CD4-positive, alpha-beta T cell treated with Interleukin-17A for 4 hours (primary cell): ENCODE measurements around the gene RGL3.
"Not testable (repeated sequence)": the region's sequence is repeated elsewhere in the genome, so short reads cannot be mapped to it uniquely, and the experiment has no call there.

Experiments
- DNase-seq: peaks from one replicate; pipeline ENCODE4 v3.0.0-alpha.2; 2020; ENCODE audit warnings: mixed read lengths

The RGL3 gene

GRCh38 chr19:11418549-11419506 lies at the start of gene RGL3:
Gene RGL3 (minus strand): TSS chr19:11419314. CDS start chr19:11419278, 36 bp downstream.
- no peak for DNase-seq

GRCh38 chr19:11468266-11468845 lies 49.2 kb upstream of the RGL3 start:
- DNase-seq: not testable (repeated sequence)

- no peak for DNase-seq
These were observed 46.5 kb upstream of the RGL3 start for GRCh38 chr19:11465600-11465999.

- no peak for DNase-seq
These were observed 45.5 kb upstream of the RGL3 start for GRCh38 chr19:11464333-11465265.

- DNase-seq: no peak
These were observed 44.3 kb upstream of the RGL3 start for GRCh38 chr19:11463391-11463790.

- DNase-seq: no peak
These were observed 42.3 kb upstream of the RGL3 start for GRCh38 chr19:11461453-11461852.

- DNase-seq: peak; percentile 24
These were observed 41.1 kb upstream of the RGL3 start for GRCh38 chr19:11460207-11460606.

- DNase-seq: not testable (repeated sequence)
These were observed 39.8 kb upstream of the RGL3 start for GRCh38 chr19:11458912-11459311.

- DNase-seq: no peak
These were observed 39.3 kb upstream of the RGL3 start for GRCh38 chr19:11458236-11458900.

GRCh38 chr19:11457831-11458230 lies 38.7 kb upstream of the RGL3 start:
- DNase-seq: no peak

- no peak for DNase-seq
These were observed 38.0 kb upstream of the RGL3 start for GRCh38 chr19:11457115-11457514.

GRCh38 chr19:11456659-11457058 lies 37.5 kb upstream of the RGL3 start:
- no peak for DNase-seq

- DNase-seq: not testable (repeated sequence)
These were observed 36.1 kb upstream of the RGL3 start for GRCh38 chr19:11455233-11455554.

GRCh38 chr19:11453468-11454341 lies 34.6 kb upstream of the RGL3 start:
- DNase-seq: peak; percentile 34

- DNase-seq: no peak
These were observed 33.7 kb upstream of the RGL3 start for GRCh38 chr19:11452620-11453310.

- no peak for DNase-seq
These were observed 32.9 kb upstream of the RGL3 start for GRCh38 chr19:11451871-11452619.

- no peak for DNase-seq
These were observed 32.3 kb upstream of the RGL3 start for GRCh38 chr19:11451327-11451870.

- no peak for DNase-seq
These were observed 31.6 kb upstream of the RGL3 start for GRCh38 chr19:11450570-11451326.

GRCh38 chr19:11448923-11449554 lies 29.9 kb upstream of the RGL3 start:
- DNase-seq: no peak
